Astrocyte (in vitro differentiated cells and primary cell): Measurements from ENCODE around the gene NRP1.

Source experiments
- CTCF ChIP-seq: IDR thresholded peaks from 2 replicates; pipeline ENCODE4 v1.5.1; 2011; ENCODE audit warnings: low read depth, mild to moderate bottlenecking, inconsistent platforms, low read length, moderate library complexity; ENCODE audit not compliant: insufficient read depth
- EZH2 ChIP-seq: IDR thresholded peaks from 2 replicates; pipeline ENCODE4 v1.6.1; 2012; ENCODE audit warnings: mild to moderate bottlenecking, low read length, inconsistent platforms; ENCODE audit not compliant: insufficient read depth

- no peak for TF ChIP-seq EZH2
- TF ChIP-seq CTCF, result no peak
These were observed 1.5 kb upstream of the NRP1 start for GRCh38 chr10:33335801-33336581.
